Stimulated activated CD4-positive, alpha-beta T cell treated with anti-CD3 and anti-CD28 coated beads, Interleukin-15, amount 100 ng/mL, for 48 hours (primary cell): ENCODE results near the gene FERMT3.
"Not testable (repeated sequence)": the region's sequence is repeated elsewhere in the genome, so short reads cannot be mapped to it uniquely, and the experiment has no call there.

Source experiments
- DNase-seq, 2 donors: peaks; one replicate each; pipeline ENCODE4 v3.0.0-alpha.2; 2020; ENCODE audit warnings: low read depth in 2 of 2

The FERMT3 gene

DNA sequence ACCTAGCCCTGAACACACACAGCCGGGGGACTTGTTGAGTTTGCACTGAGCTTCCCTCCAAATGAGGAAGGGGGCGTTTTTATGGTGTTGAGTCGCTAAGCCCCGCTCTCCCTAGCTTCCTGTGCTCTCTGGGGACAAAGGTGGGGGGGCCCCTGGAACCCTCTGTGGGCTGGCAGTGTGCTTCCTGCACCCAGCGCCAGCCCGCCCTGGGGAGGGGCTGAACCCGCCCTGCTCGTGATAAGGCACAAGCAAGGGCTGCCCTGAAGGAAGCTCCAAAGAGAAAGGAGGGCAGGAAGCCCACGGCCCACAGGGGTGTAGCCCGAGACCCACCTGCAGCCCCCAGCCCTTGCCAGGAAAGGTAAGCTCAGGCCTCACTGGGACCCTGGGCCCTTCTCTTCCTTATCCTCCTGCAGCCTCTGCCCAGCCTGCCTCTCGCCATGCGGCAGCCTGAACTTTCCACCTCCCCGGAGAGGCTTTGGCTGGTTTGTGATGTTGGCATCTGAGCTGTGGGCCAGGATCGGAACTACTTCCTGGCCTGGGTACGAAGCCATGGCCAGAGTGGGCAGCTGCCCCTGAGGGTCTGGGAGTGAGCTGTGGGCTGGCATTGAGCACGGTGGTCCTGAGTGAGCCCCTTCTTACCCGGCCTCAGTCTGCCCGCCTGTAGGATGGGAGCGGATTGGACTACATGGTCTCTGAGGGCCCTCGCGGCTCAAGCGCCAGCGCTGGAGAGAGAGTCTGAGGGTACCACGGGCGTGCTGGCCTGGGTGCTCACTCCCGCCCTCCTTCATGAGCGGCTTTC lies at the start of gene FERMT3:
Gene FERMT3 (plus strand): TSS at position 265 of the 799 bp plus-strand sequence. CDS start 644 bp downstream, outside the sequence.
- DNase-seq, result peak; percentile 68 to 75

DNA sequence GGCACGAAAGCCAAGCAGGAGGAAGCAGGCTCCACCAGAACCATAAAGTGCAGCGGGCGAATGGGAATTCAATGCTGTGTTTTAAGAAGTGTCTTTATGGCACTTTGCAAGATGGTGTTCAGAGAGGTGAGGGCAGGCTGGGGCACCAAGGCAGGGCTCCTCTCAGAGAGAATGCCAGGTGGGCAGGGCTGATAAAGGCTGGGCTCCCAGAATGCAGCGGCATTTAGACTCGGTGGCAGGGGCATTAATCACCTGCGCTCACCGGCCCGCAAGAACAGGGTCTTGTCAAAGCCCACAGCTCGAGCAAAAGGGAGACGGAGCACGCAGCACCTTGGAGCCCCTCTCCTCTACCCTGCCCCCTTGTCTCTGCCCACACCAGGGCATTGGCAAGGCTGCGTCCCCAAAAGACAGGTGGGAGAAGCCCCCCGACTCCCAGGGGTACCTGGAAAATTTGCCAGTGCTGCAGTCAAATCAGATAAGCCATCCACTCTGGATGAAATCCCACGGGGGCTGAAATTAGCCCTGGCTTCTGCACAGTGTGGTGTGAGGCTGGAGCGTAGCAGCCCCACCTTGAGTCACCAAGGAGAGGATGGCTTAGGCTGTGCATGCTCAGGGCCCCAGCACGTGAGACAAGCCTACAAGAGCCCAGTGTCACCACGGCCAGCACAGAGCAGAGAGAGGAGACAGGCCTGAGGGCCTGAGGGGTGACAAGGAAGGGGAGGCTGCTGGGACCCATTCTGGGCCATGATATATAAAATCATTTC lies 48.7 kb upstream of the FERMT3 start:
- DNase-seq, result no peak

DNA sequence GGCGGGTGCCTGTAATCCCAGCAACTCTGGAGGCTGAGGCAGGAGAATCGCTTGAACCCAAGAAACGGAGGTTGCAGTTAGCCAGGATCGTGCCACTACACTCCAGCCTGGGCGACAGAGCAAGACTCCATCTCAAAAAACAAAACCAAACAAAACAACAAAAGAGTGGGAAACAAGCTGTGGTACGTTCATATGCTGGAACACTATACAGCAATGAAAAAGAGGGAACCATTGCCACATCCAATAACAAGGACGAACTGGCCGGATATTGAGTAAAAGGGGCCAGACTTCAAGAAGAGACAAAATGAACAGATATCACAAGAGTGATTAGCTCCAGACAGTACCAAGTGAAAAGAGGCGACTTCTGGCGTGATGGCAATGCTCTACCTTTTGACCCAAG lies 45.5 kb upstream of the FERMT3 start:
- no peak for DNase-seq

DNA sequence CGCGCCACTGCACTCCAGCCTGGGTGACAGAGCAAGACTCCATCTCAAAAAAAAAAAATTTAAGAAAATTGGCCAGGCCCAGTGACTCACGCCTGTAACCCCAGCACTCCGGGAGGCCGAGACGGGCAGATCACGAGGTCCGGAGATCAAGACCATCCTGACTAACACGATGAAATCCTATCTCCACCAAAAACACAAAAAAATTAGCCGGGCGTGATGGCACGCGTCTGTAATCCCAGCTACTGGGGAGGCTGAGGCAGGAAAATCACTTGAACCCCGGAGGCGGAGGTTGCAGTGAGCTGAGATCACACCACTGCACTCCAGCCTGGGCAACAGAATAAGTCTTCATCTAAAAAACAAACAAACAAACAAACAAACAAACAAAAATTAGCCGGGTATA lies 43.8 kb upstream of the FERMT3 start:
- DNase-seq, result not testable (repeated sequence)

DNA sequence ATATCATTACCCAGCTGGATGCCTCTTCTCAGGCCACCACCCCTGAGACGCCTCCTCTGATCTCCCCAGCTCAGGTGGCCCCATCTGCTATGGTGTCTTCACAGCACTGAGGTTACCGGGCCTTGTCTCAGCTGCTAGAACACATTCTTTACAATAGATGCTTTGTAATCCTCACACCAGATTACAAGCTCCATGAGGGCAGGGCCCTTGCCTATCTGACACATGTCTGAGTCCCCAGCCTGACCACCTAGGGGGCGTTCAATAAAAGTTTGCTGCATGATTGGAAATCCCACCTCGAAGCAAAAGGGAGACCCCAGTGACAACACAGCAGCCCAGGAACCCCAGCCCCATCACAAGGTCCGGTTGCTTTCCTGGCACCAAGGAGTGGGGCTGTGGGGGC lies 42.6 kb upstream of the FERMT3 start:
- DNase-seq, result no peak

DNA sequence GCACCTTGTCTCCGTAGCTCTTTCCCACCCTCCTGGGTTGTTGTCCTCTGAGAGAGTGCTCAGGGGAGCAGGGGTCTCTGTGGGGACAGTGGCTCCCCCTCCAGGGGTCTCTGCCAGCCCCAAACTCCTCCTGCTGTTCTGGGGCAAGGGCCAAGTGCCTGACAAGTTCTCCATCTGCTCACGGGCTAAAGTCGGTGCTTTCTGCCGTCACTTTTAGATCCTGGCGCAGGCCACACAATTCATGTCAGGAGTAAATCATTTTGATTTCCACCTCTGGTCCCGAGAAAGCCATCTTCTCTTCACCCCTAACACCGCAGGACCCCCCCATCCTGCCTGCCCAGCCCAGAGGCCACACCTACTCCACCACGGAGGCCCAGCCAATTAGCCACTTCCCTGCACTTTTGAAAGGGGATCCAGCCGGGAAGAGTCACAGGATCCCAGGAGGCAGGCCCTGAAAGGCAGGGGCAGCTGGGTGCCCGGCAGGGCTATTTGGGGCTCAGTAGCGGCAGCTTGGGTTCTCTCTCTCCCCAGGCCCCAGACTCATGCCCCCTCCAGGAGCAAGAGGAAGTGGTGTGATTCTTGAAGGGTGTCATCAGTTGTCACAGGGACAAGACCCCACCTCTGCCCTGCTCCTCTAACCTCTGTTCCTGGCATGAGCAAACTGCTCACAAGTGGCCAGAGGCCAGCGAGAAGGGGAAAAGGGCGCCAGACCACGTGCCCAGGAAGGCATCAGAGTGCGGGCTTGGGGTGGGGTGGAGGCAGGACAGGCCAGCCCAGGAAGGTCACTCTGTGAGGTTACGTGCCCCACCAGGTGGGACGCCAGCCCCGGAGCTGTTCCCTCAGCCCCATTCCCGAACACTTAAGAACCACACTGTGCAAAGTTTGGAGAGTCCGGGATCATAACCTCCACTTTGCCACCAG lies 41.9 kb upstream of the FERMT3 start:
- DNase-seq, result no peak

DNA sequence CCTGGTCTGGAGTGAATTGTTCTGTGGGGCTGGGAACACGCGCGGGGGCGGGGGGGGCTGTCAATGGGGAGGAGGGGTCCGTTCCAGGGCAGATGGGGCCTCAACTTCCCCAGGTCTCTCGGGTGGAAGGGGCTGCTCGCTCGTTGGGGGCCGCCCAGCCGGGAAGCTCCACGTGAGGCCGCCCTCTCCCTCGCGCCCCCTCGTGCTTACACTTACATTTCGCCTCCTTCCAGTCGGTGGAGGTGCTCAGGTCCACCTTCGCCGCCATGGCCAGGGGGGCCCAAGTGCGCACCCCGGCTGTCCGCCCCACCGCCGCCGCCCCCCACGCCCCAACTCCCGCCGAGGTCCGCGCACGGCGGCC lies 41.1 kb upstream of the FERMT3 start:
- DNase-seq, result no peak

DNA sequence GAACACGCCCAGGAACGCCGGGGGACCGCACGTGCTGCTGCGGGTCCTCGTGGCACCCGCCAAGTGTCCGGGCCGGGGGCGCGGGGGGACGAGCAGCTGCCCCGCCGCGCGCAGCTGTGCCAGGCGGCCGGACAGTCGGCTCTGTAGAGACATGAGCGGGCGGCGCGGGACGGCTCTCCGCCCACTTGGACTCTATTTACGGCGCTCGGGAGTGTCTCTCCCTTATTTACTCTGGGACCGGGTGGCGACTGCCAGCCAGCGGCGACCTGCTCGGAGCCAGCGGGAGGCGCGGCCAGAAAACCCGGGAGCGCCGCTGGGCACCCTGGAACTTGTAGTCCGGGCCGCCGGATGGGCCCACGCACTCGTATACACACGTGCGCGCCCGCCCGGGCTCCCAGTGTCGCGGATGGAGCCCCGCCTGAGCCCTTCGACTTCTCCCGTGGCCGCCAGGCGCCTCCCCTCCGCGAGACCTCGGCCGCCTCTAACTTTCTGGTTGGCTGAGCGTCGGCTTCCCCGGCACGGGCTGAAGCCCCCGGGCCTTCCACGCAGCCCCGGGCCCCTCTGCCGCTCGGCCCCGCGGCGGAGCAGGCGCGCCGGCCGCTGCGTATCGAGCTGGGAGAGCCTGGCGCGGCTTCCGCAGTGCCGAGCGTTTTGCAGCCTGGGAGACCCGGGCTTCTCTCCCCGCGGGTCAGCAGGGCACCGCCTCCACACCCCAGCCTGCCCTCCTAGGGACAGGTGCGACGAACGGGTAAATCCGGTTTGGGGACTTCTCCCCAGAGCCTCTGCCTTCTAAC lies 40.5 kb upstream of the FERMT3 start, which contains the start of gene MACROD1:
Gene MACROD1 (minus strand): TSS at position 272 of the 794 bp plus-strand sequence. CDS start 119 bp downstream, at position 153.
- DNase-seq, result peak; percentile 74 to 82

DNA sequence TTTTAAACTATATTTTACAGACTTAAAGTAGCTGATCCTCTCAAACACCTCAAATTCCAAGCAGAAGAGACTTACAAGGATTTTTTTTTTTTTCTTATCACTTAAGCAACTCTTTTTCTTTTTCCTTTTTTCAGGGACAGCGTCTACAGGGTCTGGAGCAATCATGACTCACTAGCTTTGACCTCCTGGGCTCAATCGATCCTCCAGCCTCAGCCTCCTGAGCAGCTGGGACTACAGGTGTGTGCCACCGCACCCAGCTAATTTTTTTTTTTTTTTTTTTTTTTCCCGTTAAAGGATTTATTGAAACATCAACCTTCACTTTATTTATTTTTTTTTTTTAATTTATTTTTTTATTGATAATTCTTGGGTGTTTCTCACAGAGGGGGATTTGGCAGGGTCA lies 36.1 kb upstream of the FERMT3 start:
- no peak for DNase-seq

DNA sequence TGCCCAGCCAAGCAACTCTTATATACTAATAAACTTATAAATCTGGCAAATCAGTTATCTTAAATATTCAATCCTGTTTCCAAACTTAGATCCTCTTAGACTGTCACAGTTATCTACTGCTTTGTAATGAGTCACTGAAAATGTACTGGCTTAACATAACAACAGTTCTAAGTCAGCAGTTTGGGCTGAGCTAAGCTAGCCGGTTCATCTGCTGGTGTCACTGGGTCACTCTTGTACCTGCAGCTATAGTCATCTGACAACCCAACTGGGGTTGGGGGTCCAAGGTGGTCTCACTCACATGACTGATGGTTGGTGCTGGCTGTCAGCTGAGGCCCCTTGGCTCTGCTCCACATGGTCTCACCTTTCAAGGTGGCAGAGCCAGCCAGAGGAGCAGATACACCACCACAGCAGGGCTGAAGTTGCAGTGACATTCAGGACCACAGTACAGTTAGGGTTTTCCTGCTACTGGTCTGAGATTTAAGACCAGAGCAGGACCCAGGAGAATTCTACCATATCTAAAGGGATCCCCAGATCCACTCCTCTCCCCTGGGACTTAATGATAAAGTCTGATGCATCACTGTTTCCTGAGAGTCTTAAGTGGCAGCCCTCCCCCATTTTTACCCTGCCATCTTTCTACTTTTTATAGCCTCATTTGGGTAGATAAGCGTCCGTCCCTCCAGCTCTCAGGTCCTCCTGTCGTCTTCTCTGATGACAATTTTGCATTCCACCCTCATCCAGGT lies 32.7 kb upstream of the FERMT3 start:
- no peak for DNase-seq

DNA sequence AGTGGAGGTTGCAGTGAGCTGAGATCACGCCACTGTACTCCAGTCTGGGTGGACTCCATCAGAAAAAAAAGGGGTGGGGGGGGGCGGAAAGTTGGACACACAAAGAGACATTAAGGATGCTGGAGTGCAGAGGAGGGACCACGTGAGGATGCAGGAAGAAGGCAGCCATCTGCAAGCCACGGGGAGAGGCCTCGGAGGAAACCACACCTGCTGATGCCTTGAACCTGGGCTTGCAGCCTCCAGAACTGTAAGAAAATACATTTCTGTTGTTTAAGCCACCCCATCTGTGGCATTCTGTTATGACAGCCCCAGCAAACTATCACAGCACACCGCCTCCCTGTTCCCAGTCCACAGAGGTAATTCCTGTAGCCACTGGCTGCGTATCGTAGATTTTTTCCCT lies 29.8 kb upstream of the FERMT3 start:
- DNase-seq, result no peak

DNA sequence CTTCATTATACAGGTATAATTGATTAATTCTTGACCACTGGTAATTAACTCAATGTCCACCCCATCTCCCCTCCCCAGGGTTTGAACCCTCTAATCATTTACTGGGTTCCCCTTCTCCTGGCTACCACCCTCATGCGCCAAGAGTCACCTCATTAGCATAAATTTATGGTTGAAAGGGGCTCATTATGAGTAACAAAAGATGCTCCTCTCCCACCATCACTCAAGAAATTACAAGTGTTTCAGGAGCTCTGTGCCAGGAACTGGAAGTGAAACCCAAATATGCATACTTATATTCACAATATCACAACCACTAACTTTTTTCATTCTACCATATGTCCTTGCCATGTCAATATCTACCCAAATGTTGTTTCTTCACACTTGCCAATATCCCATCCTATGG lies 28.3 kb upstream of the FERMT3 start:
- no peak for DNase-seq

DNA sequence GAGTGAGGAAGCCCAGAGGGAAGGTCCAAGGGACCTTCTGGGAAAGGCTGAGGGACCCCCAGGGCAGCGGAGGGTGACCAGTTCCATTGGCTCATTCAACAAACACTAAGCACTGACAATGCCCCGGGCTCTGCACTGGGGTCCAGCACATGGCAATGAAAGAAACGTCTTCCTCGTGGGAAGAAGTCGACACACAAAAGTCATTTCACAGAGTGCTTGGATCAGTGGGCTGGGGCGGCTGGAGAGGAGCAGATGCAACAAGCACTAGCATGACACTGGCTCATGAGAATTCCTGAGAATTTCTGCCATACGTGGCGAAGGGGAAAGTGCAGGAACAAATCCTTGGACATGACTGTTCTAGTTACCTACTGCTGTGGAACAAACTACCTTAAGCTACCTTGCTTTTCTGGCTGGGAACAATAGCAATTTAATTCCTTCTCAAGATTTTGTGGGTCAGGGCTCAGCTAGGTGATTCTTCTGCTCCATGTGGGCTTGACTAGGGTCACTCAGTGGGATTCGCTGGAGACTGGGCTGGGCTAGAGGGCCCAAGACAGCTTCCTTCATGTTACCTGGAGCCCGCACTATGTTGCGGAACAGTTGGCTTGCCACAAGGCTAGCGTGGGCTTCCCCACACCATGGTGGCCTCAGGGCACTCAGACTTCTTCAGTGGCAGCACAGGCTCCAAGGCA lies 27.4 kb upstream of the FERMT3 start:
- DNase-seq, result no peak

DNA sequence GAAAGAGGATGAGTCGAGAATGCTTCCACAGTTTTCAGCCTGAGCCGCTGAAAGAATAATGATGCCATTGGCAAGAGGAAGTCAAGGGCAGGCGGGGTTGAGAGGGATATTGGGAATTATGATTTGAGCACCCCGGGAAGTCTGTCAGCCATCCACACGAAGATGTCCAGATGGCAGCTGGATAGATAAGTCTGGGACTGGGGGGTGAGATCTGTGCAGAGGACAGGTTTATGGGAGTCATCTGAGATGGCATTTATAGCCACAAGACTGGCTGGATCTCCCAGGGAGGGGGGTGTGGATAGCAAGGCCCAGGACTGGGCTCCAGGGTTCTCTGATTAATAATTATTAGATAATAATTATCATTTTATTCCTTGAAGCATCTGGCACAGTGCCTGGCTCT lies 25.6 kb upstream of the FERMT3 start:
- no peak for DNase-seq

DNA sequence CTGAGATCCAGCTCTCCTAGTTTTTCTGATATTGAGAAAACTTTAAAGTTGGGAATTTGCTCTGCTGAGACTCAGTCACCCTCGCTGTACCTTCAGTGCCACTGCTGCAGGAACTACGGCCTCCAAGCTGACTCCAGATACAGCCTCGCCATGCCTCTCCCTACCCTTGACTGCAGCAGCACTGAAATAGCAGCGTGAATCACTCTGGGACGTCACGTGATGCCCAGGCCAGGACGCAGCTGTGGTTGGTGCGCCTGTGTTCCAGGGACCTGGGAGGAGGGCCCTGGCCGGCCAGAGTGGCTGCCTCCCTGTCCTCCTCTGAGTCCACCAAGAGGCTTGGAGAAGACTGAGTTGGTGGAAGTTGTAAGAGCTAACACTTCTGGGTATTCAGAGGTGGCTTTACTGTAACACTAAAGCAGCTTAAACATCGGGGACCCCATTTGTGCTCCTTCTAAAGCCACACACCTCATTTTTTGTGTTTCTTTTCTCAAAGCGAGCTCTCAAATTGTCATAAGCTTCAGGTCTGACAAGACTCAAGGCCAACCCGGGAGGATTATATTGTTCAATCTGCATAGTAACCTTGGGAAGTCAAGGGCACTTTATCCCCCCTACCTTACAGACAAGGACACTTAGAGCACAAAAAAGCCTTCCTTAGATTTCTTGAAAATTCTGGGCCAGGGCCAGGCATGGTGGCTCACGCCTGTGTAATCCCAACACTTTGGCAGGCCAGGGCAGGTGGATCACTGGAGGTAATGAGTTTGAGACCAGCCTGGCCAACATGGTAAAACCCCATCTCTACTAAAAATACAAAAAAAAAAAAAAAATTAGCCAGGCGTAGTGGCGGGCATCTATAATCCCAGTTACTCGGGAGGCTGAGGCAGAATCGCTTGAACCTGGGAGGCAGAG lies 24.8 kb upstream of the FERMT3 start:
- DNase-seq, result peak in 1 of 2 donors; percentile 58

DNA sequence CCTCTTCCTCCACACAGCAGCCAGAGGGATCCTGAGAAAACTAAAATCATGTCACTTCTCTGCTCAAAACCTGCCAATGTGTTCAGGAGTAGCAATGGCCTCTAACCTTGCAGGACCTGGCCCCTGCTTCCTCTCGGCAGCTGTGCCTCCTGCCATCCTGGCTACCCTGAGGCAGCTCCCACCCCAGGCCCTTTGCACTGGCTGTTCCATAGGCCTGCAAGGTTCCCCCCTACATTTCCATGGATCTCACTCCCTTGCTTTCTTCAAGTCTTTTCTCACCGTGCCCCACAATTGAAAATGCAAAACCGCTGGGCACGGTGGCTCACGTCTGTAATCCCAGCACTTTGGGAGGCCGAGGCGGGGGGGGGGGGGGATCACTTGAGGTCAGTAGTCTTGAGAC lies 22.6 kb upstream of the FERMT3 start:
- no peak for DNase-seq

DNA sequence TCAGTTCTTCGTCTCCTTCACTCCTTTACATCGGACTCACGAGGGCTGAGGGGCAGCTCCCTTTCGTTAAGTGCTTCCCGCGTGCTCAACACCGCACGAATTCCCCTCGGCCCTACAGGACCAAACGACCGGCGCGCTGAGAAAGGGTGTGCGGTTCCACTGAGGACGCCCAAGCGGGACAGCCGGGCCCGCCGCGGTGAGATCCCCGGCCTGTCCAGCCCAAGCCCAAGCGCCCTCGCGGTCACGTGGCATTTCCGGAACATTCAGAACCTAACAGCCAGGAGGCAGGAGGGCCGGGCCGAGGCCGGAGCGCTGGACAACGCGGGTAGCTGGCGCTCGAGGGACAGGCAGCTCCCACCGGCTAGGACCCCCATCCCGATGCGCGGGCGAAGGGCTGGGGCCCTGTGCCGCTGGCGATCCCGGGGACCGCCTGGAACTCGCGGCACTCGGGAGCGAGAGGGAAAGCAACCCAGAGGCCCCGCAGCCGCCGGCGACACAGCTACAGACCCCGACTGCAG lies 21.3 kb upstream of the FERMT3 start:
- no peak for DNase-seq

DNA sequence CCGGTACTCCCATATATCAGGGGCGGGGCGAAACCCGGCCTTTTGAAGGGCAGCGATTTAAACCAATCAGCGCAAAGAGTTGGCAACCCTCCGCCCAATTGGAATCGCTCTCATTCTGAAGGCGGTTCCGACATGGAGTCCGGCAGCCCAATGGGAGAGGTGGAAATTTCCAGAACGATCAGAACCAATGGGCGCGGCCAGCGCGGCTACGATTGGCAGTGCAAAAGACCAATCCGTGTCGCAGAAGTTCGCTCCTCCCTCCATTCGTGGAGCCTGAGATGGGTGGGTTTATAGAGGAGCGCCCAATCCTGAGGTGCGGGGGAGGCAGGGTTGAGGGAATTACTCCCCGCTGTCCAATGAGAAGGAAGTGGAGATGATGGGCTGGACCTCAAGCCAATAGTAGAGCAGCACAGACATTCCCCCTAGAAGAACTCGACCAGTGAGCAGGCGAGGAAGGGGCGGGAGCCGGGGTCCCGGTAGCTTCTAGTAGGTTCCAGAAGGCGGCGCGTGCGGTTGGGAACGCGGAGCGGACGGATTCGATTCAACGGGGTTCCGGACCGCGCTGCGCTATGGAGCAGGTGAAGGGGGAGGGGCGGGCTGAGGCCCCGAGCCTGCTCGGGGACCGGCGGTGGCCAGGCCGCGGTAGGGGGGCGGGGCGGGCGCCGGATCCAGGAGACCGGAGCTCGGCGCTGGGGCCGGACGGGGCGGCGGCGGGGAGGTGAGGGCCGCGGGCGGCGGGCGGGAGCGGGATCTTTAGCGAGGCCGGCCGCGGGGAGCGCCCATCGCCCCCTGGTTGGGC lies 20.6 kb upstream of the FERMT3 start, which contains the start of gene STIP1:
Gene STIP1 (plus strand): TSS at position 479 of the 799 bp plus-strand sequence. CDS start 91 bp downstream, at position 570.
- DNase-seq, result peak; percentile 97 to 99
